Esophagus muscularis mucosa (tissue), 4 donors: ENCODE data around the gene TTC33.

ENCODE experiments used
- EP300 ChIP-seq: sonication (generic); formaldehyde crosslinking; IDR thresholded peaks from one replicate; pipeline ENCODE4 v1.6.1; 2017; ENCODE audit warnings: antibody characterized with exemption
- POLR2A ChIP-seq: fragments of 450-650 bp; IDR thresholded peaks from one replicate; pipeline ENCODE4 v1.6.1; 2017; ENCODE audit warnings: antibody characterized with exemption, moderate library complexity, mild to moderate bottlenecking, low read depth
- POLR2AphosphoS5 ChIP-seq, 2 donors: sonication (generic); formaldehyde crosslinking; IDR thresholded peaks; one replicate each; pipeline ENCODE4 v1.6.1; 2017; ENCODE audit warnings: antibody characterized with exemption in 2 of 2
- TF ChIP-seq, protein P1 (sequence below), 3 experiments: fragments of 200-600 bp in 2 of 3; fragments of 450-650 bp in 1 of 3; sonication (generic) in 2 of 3; IDR thresholded peaks; one replicate each; pipeline ENCODE4 v1.5.1; 2017 to 2019; ENCODE audit warnings: antibody characterized with exemption in 3 of 3, mild to moderate bottlenecking in 2 of 3, moderate library complexity in 1 of 3

DNA sequence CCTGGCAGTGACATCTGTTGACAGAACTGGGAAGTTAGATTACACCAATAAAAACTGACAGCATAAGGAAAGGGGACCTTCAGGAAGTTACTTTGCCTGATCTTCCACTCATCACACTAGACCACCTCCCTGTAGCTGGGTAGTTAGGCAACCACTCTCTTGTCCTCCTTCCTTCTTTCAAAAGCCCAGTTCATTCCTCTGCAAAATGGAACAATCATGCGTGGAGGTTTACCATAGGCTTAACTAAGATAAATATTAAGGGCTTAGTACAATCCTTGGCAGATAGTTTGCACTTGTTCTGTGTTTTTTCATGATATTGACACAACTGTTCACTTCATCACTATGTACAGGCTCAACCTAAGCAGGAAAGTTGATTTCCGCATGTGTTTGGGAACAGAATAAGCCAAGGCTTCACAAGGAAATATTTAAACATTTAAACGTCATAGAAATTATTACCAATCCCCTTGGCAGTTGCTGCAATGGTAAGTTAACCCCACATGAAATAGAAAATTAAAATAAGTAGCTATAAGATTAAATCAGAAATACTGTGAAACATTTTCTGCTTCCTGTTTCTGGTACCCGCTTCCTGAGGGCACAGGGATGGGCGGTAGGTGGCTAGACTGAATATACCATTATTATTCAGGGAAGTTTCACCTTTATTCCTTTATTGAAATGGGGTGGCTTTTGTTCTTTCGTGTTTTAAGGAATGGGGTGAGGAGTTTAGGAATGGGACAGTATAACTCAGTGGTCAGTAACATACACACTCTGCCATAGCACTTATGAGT lies 86.0 kb downstream of the TTC33 start:
- TF ChIP-seq, protein P1, sequence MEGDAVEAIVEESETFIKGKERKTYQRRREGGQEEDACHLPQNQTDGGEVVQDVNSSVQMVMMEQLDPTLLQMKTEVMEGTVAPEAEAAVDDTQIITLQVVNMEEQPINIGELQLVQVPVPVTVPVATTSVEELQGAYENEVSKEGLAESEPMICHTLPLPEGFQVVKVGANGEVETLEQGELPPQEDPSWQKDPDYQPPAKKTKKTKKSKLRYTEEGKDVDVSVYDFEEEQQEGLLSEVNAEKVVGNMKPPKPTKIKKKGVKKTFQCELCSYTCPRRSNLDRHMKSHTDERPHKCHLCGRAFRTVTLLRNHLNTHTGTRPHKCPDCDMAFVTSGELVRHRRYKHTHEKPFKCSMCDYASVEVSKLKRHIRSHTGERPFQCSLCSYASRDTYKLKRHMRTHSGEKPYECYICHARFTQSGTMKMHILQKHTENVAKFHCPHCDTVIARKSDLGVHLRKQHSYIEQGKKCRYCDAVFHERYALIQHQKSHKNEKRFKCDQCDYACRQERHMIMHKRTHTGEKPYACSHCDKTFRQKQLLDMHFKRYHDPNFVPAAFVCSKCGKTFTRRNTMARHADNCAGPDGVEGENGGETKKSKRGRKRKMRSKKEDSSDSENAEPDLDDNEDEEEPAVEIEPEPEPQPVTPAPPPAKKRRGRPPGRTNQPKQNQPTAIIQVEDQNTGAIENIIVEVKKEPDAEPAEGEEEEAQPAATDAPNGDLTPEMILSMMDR (IDR thresholded peaks at IDR 0.05) = no peak
- TF ChIP-seq EP300 = no peak
- no peak for TF ChIP-seq POLR2AphosphoS5 (IDR thresholded peaks at IDR 0.05)
- no peak for TF ChIP-seq POLR2A
